H9 (cell line): ENCODE data around the gene GP1BA. TPM values are rescaled to one million over a fixed set of nuclear protein-coding genes. Genes with fewer than 3 reads are reported as not detected.

Experiments
- DNase-seq: peaks from one replicate; pipeline ENCODE4 v3.0.0-alpha.2; 2017
- H2AFZ ChIP-seq: one replicate; pipeline ENCODE4 v1.6.1; 2013; ENCODE audit warnings: mild to moderate bottlenecking, low read length, control low read depth, moderate library complexity
- H2AK5ac ChIP-seq: 2 replicates; pipeline ENCODE4 v1.6.1; 2013; ENCODE audit warnings: low read length, control low read depth, mixed read lengths; ENCODE audit not compliant: insufficient read length
- H2BK120ac ChIP-seq: one replicate; pipeline ENCODE4 v1.6.1; 2013; ENCODE audit warnings: low read depth, mild to moderate bottlenecking, low read length, control low read depth, inconsistent platforms; ENCODE audit not compliant: poor library complexity, severe bottlenecking
- H2BK12ac ChIP-seq: 2 replicates; pipeline ENCODE4 v1.6.1; 2013; ENCODE audit warnings: low read length, control low read depth, mixed read lengths, low read depth; ENCODE audit not compliant: insufficient read length
- H2BK15ac ChIP-seq: 2 replicates; pipeline ENCODE4 v1.6.1; 2013; ENCODE audit warnings: low read depth, low read length, control low read depth
- H2BK20ac ChIP-seq: one replicate; pipeline ENCODE4 v1.6.1; 2013; ENCODE audit warnings: low read depth, mild to moderate bottlenecking, low read length, control low read depth, inconsistent platforms; ENCODE audit not compliant: poor library complexity, severe bottlenecking
- H2BK5ac ChIP-seq: 2 replicates; pipeline ENCODE4 v1.6.1; 2013; ENCODE audit warnings: low read length, control low read depth, mixed read lengths; ENCODE audit not compliant: insufficient read length
- H3K14ac ChIP-seq: 2 replicates; pipeline ENCODE4 v1.6.1; 2013; ENCODE audit warnings: low read length, control low read depth; ENCODE audit not compliant: insufficient read depth
- H3K18ac ChIP-seq: 2 replicates; pipeline ENCODE4 v1.6.1; 2013; ENCODE audit warnings: low read depth, mild to moderate bottlenecking, mixed read lengths, low read length, control low read depth; ENCODE audit not compliant: insufficient read length
- H3K23ac ChIP-seq: 2 replicates; pipeline ENCODE4 v1.6.1; 2013; ENCODE audit warnings: low read length, control low read depth, mixed read lengths, low read depth; ENCODE audit not compliant: insufficient read length
- H3K23me2 ChIP-seq: 2 replicates; pipeline ENCODE4 v1.6.1; 2013; ENCODE audit warnings: low read depth, mild to moderate bottlenecking, mixed read lengths, low read length, control low read depth; ENCODE audit not compliant: insufficient read length, poor library complexity, severe bottlenecking
- H3K27ac ChIP-seq: 2 replicates; pipeline ENCODE4 v1.5.1; 2013; ENCODE audit warnings: low read length, control low read depth, mixed read lengths, low read depth; ENCODE audit not compliant: insufficient read length
- H3K27me3 ChIP-seq: 2 replicates; pipeline ENCODE4 v1.6.1; 2013; ENCODE audit warnings: low read length, control low read depth, inconsistent platforms; ENCODE audit not compliant: insufficient read depth
- H3K4ac ChIP-seq: 2 replicates; pipeline ENCODE4 v1.6.1; 2013; ENCODE audit warnings: low read depth, mild to moderate bottlenecking, control low read depth, inconsistent platforms, low read length, moderate library complexity
- H3K4me1 ChIP-seq: 2 replicates; pipeline ENCODE4 v1.6.1; 2013; ENCODE audit warnings: low read length, control low read depth, inconsistent platforms; ENCODE audit not compliant: insufficient read depth
- H3K4me2 ChIP-seq: 2 replicates; pipeline ENCODE4 v1.6.1; 2013; ENCODE audit warnings: low read length, control low read depth, mixed read lengths; ENCODE audit not compliant: insufficient read length, insufficient read depth
- H3K56ac ChIP-seq: 2 replicates; pipeline ENCODE4 v1.6.1; 2013; ENCODE audit warnings: low read depth, mild to moderate bottlenecking, mixed read lengths, low read length, control low read depth; ENCODE audit not compliant: insufficient read length
- H3K79me1 ChIP-seq: 2 replicates; pipeline ENCODE4 v1.6.1; 2013; ENCODE audit warnings: low read depth, mild to moderate bottlenecking, moderate library complexity, low read length, control low read depth, inconsistent platforms; ENCODE audit not compliant: insufficient read depth, poor library complexity, severe bottlenecking
- H3K79me2 ChIP-seq: 2 replicates; pipeline ENCODE4 v1.6.1; 2013; ENCODE audit warnings: low read length, control low read depth, inconsistent platforms; ENCODE audit not compliant: insufficient read depth
- H3K9ac ChIP-seq: 2 replicates; pipeline ENCODE4 v1.6.1; 2013; ENCODE audit warnings: low read length, control low read depth, mixed read lengths; ENCODE audit not compliant: insufficient read length; ENCODE audit errors: extremely low read depth
- H3K9me3 ChIP-seq: one replicate; pipeline ENCODE4 v1.6.1; 2013; ENCODE audit warnings: low read depth, low read length, inconsistent platforms; ENCODE audit not compliant: control insufficient read depth
- H3T11ph ChIP-seq: one replicate; pipeline ENCODE4 v1.6.1; 2013; ENCODE audit warnings: mild to moderate bottlenecking, low read length, control low read depth, inconsistent platforms
- H4K20me1 ChIP-seq: one replicate; pipeline ENCODE4 v1.6.1; 2013; ENCODE audit not compliant: control insufficient read depth, insufficient read length, insufficient read depth
- H4K5ac ChIP-seq: 2 replicates; pipeline ENCODE4 v1.6.1; 2013; ENCODE audit warnings: low read depth, mild to moderate bottlenecking, mixed read lengths, low read length, control low read depth; ENCODE audit not compliant: insufficient read length
- H4K8ac ChIP-seq: replicated peaks from 2 replicates; pipeline ENCODE4 v1.6.1; 2013; ENCODE audit warnings: low read length, control low read depth, mixed read lengths, low read depth; ENCODE audit not compliant: insufficient read length
- H4K91ac ChIP-seq: 2 replicates; pipeline ENCODE4 v1.6.1; 2013; ENCODE audit warnings: low read depth, mild to moderate bottlenecking, moderate library complexity, mixed read lengths, low read length, control low read depth; ENCODE audit not compliant: insufficient read length
- H3K27ac Mint-ChIP-seq, 3 experiments: 2 replicates in 2 of 3; 3 replicates in 1 of 3; pipeline ENCODE4 v1.8.0; 2020 to 2021; ENCODE audit warnings: mixed read lengths in 3 of 3, mild to moderate bottlenecking in 1 of 3, moderate library complexity in 1 of 3
- H3K27me3 Mint-ChIP-seq: 2 replicates; pipeline ENCODE4 v1.8.0; 2021; ENCODE audit warnings: low read depth, mild to moderate bottlenecking, moderate library complexity, mixed read lengths
- H3K36me3 Mint-ChIP-seq, 3 experiments: 2 replicates in 2 of 3; 3 replicates in 1 of 3; pipeline ENCODE4 v1.8.0; 2020 to 2021; ENCODE audit warnings: low read depth in 3 of 3, mixed read lengths in 3 of 3; ENCODE audit not compliant: insufficient read depth in 1 of 3
- H3K4me1 Mint-ChIP-seq, 2 experiments: 2 replicates each; pipeline ENCODE4 v1.8.0; 2020; ENCODE audit warnings: mixed read lengths in 2 of 2
- H3K4me3 Mint-ChIP-seq, 2 experiments: 2 replicates in 1 of 2; 3 replicates in 1 of 2; pipeline ENCODE4 v1.8.0; 2020 to 2021; ENCODE audit warnings: mild to moderate bottlenecking in 2 of 2, mixed read lengths in 2 of 2, moderate library complexity in 1 of 2
- H3K9me3 Mint-ChIP-seq, 2 experiments: 2 replicates in 1 of 2; 3 replicates in 1 of 2; pipeline ENCODE4 v1.8.0; 2020; ENCODE audit warnings: mild to moderate bottlenecking in 2 of 2, mixed read lengths in 2 of 2, moderate library complexity in 1 of 2
- WGBS: extraction: QIAGEN DNeasy Blood & Tissue Kit; methylation state at CpG from one replicate; pipeline ENCODE4 v1.1.7; 2013; ENCODE audit warnings: missing lambda C conversion rate, low lambda C conversion rate, mixed read lengths; ENCODE audit not compliant: insufficient read length; ENCODE audit errors: extremely low coverage; 5-methylcytosine and 5-hydroxymethylcytosine counted together
- total RNA-seq: library from RNA; stranded (reverse); gene quantifications from 2 replicates; pipeline ENCODE4 v1.2.1, GENCODE V29; 2021
- TF ChIP-seq, protein P1 (sequence below): fragments of 200-600 bp; sonication (generic); conservative IDR thresholded peaks from 3 replicates; pipeline ENCODE4 v1.8.0; 2021; ENCODE audit warnings: antibody characterized with exemption, mild to moderate bottlenecking

Gene GP1BA
- total RNA-seq, 1 experiment from 2014 or later = not detected

GRCh38 chr17:4886830-4887229 lies 45.2 kb upstream of the GP1BA start:
- H3K79me2 ChIP-seq = no peaks in the 10 kb centered on the region
- peaks cover under 1 to 8% of the 10 kb centered on the region in 2 experiments; a peak in 3 of 4 replicates for H3K4me1 Mint-ChIP-seq

More at GRCh38 chr17:4886830-4887229, 45.2 kb upstream of the GP1BA start:
- peak overlapping the region in 2 of 3 experiments; percentile 49 to 77; a peak in 4 of 7 replicates for H3K27ac Mint-ChIP-seq
- no peak overlapping the region for H3T11ph ChIP-seq
- H3K27ac ChIP-seq = no peak overlapping the region
- no peak overlapping the region for H2BK15ac ChIP-seq
- H4K5ac ChIP-seq = no peak overlapping the region
- H3K9me3 ChIP-seq = no peaks in the 10 kb centered on the region
- H4K20me1 ChIP-seq = no peaks in the 10 kb centered on the region
- no peak overlapping the region for H2AK5ac ChIP-seq
- no peak overlapping the region for H4K91ac ChIP-seq
- no peak overlapping the region for H2BK120ac ChIP-seq
- TF ChIP-seq, protein P1, sequence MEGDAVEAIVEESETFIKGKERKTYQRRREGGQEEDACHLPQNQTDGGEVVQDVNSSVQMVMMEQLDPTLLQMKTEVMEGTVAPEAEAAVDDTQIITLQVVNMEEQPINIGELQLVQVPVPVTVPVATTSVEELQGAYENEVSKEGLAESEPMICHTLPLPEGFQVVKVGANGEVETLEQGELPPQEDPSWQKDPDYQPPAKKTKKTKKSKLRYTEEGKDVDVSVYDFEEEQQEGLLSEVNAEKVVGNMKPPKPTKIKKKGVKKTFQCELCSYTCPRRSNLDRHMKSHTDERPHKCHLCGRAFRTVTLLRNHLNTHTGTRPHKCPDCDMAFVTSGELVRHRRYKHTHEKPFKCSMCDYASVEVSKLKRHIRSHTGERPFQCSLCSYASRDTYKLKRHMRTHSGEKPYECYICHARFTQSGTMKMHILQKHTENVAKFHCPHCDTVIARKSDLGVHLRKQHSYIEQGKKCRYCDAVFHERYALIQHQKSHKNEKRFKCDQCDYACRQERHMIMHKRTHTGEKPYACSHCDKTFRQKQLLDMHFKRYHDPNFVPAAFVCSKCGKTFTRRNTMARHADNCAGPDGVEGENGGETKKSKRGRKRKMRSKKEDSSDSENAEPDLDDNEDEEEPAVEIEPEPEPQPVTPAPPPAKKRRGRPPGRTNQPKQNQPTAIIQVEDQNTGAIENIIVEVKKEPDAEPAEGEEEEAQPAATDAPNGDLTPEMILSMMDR = no peak
- H2AFZ ChIP-seq = no peak overlapping the region
- no peaks in the 10 kb centered on the region for H3K27me3 Mint-ChIP-seq
- no peaks in the 10 kb centered on the region for H3K79me1 ChIP-seq
- no peak overlapping the region for H2BK20ac ChIP-seq
- no peak overlapping the region for H3K4ac ChIP-seq
- no peak overlapping the region for H3K23ac ChIP-seq
- no peak overlapping the region for H3K4me2 ChIP-seq
- no peak for DNase-seq
- no peaks in the 10 kb centered on the region for H3K9me3 Mint-ChIP-seq
- H3K4me1 ChIP-seq = no peaks in the 10 kb centered on the region
- no peaks in the 10 kb centered on the region for H3K23me2 ChIP-seq
- H3K4me3 Mint-ChIP-seq = no peak overlapping the region
- WGBS = no CpG with 5 or more reads among the region's 12 CpGs
- H3K27me3 ChIP-seq = no peaks in the 10 kb centered on the region
- H3K56ac ChIP-seq = no peak overlapping the region
- no peak overlapping the region for H2BK12ac ChIP-seq
- no peak overlapping the region for H3K9ac ChIP-seq
- no peak overlapping the region for H2BK5ac ChIP-seq
- H3K14ac ChIP-seq = no peak overlapping the region
- H3K36me3 Mint-ChIP-seq = peaks cover 20 to 68% (median 61%) of the 10 kb centered on the region in 3 experiments; a peak in 6 of 7 replicates
- H4K8ac ChIP-seq = no peak overlapping the region
- H3K18ac ChIP-seq = no peak overlapping the region
